IMR-90 (cell line): ENCODE data around the gene SBF2. TPM values are rescaled to one million over a fixed set of nuclear protein-coding genes. Genes with fewer than 3 reads are reported as not detected.

Source experiments
- ATAC-seq: fragments of 200-7000 bp; cut with Tn5 transposase; 2 replicates; pipeline ENCODE4 v1.9.1; 2020; ENCODE audit warnings: low read depth, mild to moderate bottlenecking, moderate library complexity
- BruUV-seq: library from RNA; stranded (reverse); fragments of 400-500 nt; replicated peaks from 2 replicates; lab custom pipeline; 2021; lab: Mats Ljungman, UMichigan
- CTCF ChIA-PET: fragments of 300-600 bp; formaldehyde crosslinking; extraction: SDS; loops from one replicate; lab custom pipeline; 2021; ENCODE audit warnings: antibody characterized with exemption; lab: Yijun Ruan, JAX
- POLR2A ChIA-PET: fragments of 300-600 bp; sonication (Branson Sonifier 250); formaldehyde crosslinking; loops from one replicate; lab custom pipeline; 2022; ENCODE audit warnings: antibody characterized with exemption; ENCODE audit not compliant: unreplicated experiment; lab: Charles Lee
- DNase-seq: peaks from one replicate; pipeline ENCODE4 v3.0.0; 2013
- H2AFZ ChIP-seq: replicated peaks from 2 replicates; pipeline ENCODE3; 2013; ENCODE audit warnings: low read length, mild to moderate bottlenecking; ENCODE audit not compliant: poor library complexity
- H2AK5ac ChIP-seq: 2 replicates; pipeline ENCODE4 v1.6.1; 2013; ENCODE audit warnings: low read depth, low read length, inconsistent platforms
- H2AK9ac ChIP-seq: replicated peaks from 2 replicates; pipeline ENCODE3; 2013; ENCODE audit warnings: mild to moderate bottlenecking, low read depth, low read length, moderate library complexity; ENCODE audit not compliant: poor library complexity
- H2BK120ac ChIP-seq: 2 replicates; pipeline ENCODE4 v1.6.1; 2013; ENCODE audit warnings: low read depth, low read length, inconsistent platforms
- H2BK15ac ChIP-seq: 3 replicates; pipeline ENCODE4 v1.6.1; 2013; ENCODE audit warnings: low read depth, low read length, inconsistent platforms
- H2BK20ac ChIP-seq: 2 replicates; pipeline ENCODE4 v1.6.1; 2013; ENCODE audit warnings: low read depth, mild to moderate bottlenecking, inconsistent platforms, low read length, moderate library complexity
- H2BK5ac ChIP-seq: 2 replicates; pipeline ENCODE4 v1.6.1; 2013; ENCODE audit warnings: mild to moderate bottlenecking, low read depth, low read length, inconsistent platforms; ENCODE audit not compliant: poor library complexity, severe bottlenecking
- H3K14ac ChIP-seq: replicated peaks from 2 replicates; pipeline ENCODE4 v1.6.1; 2013; ENCODE audit warnings: low read depth, low read length, inconsistent platforms
- H3K18ac ChIP-seq: 2 replicates; pipeline ENCODE4 v1.6.1; 2013; ENCODE audit warnings: low read depth, low read length, control low read depth
- H3K23ac ChIP-seq: 2 replicates; pipeline ENCODE4 v1.6.1; 2013; ENCODE audit warnings: low read depth, low read length, inconsistent platforms
- H3K27ac ChIP-seq: 2 replicates; pipeline ENCODE4 v1.5.1; 2013; ENCODE audit warnings: mild to moderate bottlenecking, control low read depth, low read length; ENCODE audit not compliant: insufficient read depth
- H3K27me3 ChIP-seq: 2 replicates; pipeline ENCODE4 v1.6.1; 2013; ENCODE audit warnings: low read length; ENCODE audit not compliant: control insufficient read depth, insufficient read depth
- H3K36me3 ChIP-seq: 2 replicates; pipeline ENCODE4 v1.6.1; 2013; ENCODE audit warnings: low read length, mixed read lengths; ENCODE audit not compliant: control insufficient read depth, insufficient read depth
- H3K4ac ChIP-seq: 2 replicates; pipeline ENCODE4 v1.6.1; 2013; ENCODE audit warnings: low read depth, low read length, inconsistent platforms
- H3K4me1 ChIP-seq: 2 replicates; pipeline ENCODE4 v1.6.1; 2013; ENCODE audit warnings: low read length, mixed read lengths; ENCODE audit not compliant: control insufficient read depth, insufficient read depth
- H3K4me2 ChIP-seq: 2 replicates; pipeline ENCODE4 v1.6.1; 2013; ENCODE audit warnings: low read depth, mild to moderate bottlenecking, control low read depth, low read length, moderate library complexity
- H3K4me3 ChIP-seq: 2 replicates; pipeline ENCODE4 v1.5.1; 2013; ENCODE audit warnings: low read depth, mild to moderate bottlenecking, control low read depth, low read length, moderate library complexity; ENCODE audit not compliant: insufficient read depth
- H3K56ac ChIP-seq: 2 replicates; pipeline ENCODE4 v1.6.1; 2013; ENCODE audit warnings: low read length, inconsistent platforms; ENCODE audit not compliant: insufficient read depth; ENCODE audit errors: extremely low read depth
- H3K79me1 ChIP-seq, 2 experiments: 2 replicates each; pipeline ENCODE4 v1.6.1; 2013; ENCODE audit warnings: low read length in 2 of 2, inconsistent platforms in 1 of 2, low read depth in 1 of 2
- H3K9ac ChIP-seq: 2 replicates; pipeline ENCODE4 v1.6.1; 2013; ENCODE audit warnings: low read depth, low read length, control low read depth
- H3K9me1 ChIP-seq: 2 replicates; pipeline ENCODE4 v1.6.1; 2013; ENCODE audit warnings: low read length, inconsistent platforms; ENCODE audit not compliant: insufficient read depth
- H3K9me3 ChIP-seq: 2 replicates; pipeline ENCODE4 v1.6.1; 2013; ENCODE audit warnings: low read length; ENCODE audit not compliant: control insufficient read depth, insufficient read depth
- H4K20me1 ChIP-seq: 2 replicates; pipeline ENCODE4 v1.6.1; 2013; ENCODE audit warnings: low read length, inconsistent platforms; ENCODE audit not compliant: insufficient read depth
- H4K5ac ChIP-seq: 2 replicates; pipeline ENCODE4 v1.6.1; 2013; ENCODE audit warnings: mild to moderate bottlenecking, low read depth, low read length, control low read depth
- H4K8ac ChIP-seq, 2 experiments: 2 replicates each; pipeline ENCODE4 v1.6.1; 2013; ENCODE audit warnings: low read depth in 2 of 2, low read length in 2 of 2, control low read depth in 1 of 2, inconsistent platforms in 1 of 2
- H4K91ac ChIP-seq: 2 replicates; pipeline ENCODE4 v1.6.1; 2013; ENCODE audit warnings: low read depth, low read length, inconsistent platforms; ENCODE audit not compliant: insufficient read depth
- BHLHE40 ChIP-seq: fragments of 150-350 bp; IDR thresholded peaks from 2 replicates; pipeline ENCODE4 v1.6.1; 2016; ENCODE audit warnings: mild to moderate bottlenecking, low read depth, low read length
- CHD1 ChIP-seq: IDR thresholded peaks from 2 replicates; pipeline ENCODE4 v1.6.1; 2012; ENCODE audit warnings: low read depth, low read length, improper control_type of control experiment
- FOS ChIP-seq: fragments of 150-350 bp; IDR thresholded peaks from 2 replicates; pipeline ENCODE4 v1.6.1; 2016; ENCODE audit warnings: low read depth, low read length
- MAFK ChIP-seq: IDR thresholded peaks from 2 replicates; pipeline ENCODE4 v1.6.1; 2012; ENCODE audit warnings: low read depth, low read length, improper control_type of control experiment
- MAZ ChIP-seq: IDR thresholded peaks from 2 replicates; pipeline ENCODE4 v1.6.1; 2012; ENCODE audit warnings: low read depth, mild to moderate bottlenecking, low read length, improper control_type of control experiment, moderate library complexity, borderline replicate concordance
- POLR2A ChIP-seq: IDR thresholded peaks from 2 replicates; pipeline ENCODE4 v1.6.1; 2012; ENCODE audit warnings: mild to moderate bottlenecking, low read depth, low read length
- RAD21 ChIP-seq: IDR thresholded peaks from 2 replicates; pipeline ENCODE4 v1.6.1; 2012; ENCODE audit warnings: low read length, improper control_type of control experiment
- RCOR1 ChIP-seq: IDR thresholded peaks from 2 replicates; pipeline ENCODE4 v1.6.1; 2012; ENCODE audit warnings: mild to moderate bottlenecking, low read length, improper control_type of control experiment; ENCODE audit not compliant: insufficient replicate concordance
- RFX5 ChIP-seq: IDR thresholded peaks from 2 replicates; pipeline ENCODE4 v1.8.0; 2012; ENCODE audit warnings: low read depth, mild to moderate bottlenecking, low read length, moderate library complexity
- SMC3 ChIP-seq: fragments of 150-350 bp; IDR thresholded peaks from 2 replicates; pipeline ENCODE4 v1.6.1; 2016; ENCODE audit warnings: low read depth, mild to moderate bottlenecking, antibody characterized with exemption, low read length, moderate library complexity
- WGBS, 2 experiments: methylation state at CpG; one replicate each; pipeline versions ENCODE4 v1.1.5 to v1.1.7; 2013; ENCODE audit warnings: missing lambda C conversion rate in 2 of 2; ENCODE audit not compliant: insufficient read length in 1 of 2; ENCODE audit errors: extremely low coverage in 2 of 2; 5-methylcytosine and 5-hydroxymethylcytosine counted together
- dilution Hi-C: fragments of 300-500 bp; cut with HindIII; formaldehyde crosslinking; loops from one replicate; pipeline ENCODE4 v1.14.3; 2018; ENCODE audit warnings: low sequenced_read_pairs; ENCODE audit not compliant: unreplicated experiment
- in situ Hi-C: fragments of 300-500 bp; cut with MboI; formaldehyde crosslinking; loops from 3 replicates; pipeline ENCODE4 v1.14.3; 2019; ENCODE audit warnings: low sequenced_read_pairs, inconsistent platforms, mixed read lengths
- intact Hi-C: fragments of 100-400 bp; cut with micrococcal nuclease; formaldehyde crosslinking; loops from 2 replicates; pipeline ENCODE4 v1.10.0; 2022
- polyA plus RNA-seq, 3 experiments: library from polyadenylated mRNA; depleted of rRNA; stranded (reverse); fragments of >200 nt; gene quantifications; 2 replicates each; pipeline ENCODE4 v1.2.3, GENCODE V29; 2012; ENCODE audit warnings: low replicate concordance in 1 of 3
- total RNA-seq: library from RNA; depleted of rRNA; stranded (reverse); fragments of >200 nt; gene quantifications from 2 replicates; pipeline ENCODE4 v1.2.3, GENCODE V29; 2012
- TF ChIP-seq, protein P1 (sequence below): conservative IDR thresholded peaks from 2 replicates; pipeline ENCODE4 v1.5.1; 2012; ENCODE audit warnings: mild to moderate bottlenecking, low read depth, low read length, improper control_type of control experiment

SBF2 gene
- total and polyA plus RNA-seq, 2 of the 4 experiments (the other 2 are of a cell fraction): 23.8 to 51.8 TPM

GRCh38 chr11:9957072-9957471 is 336.9 kb downstream of the SBF2 start:
- POLR2A ChIA-PET: no interaction called here
- Histone ChIP-seq H3K18ac (peak overlapping the region; percentile 61; the same call in 1 of the 2 replicates), H3K79me1 (peaks cover 4 to 5% of the 10 kb centered on the region in 2 experiments; a peak in 2 of 4 replicates), H2BK120ac (no peak overlapping the region), H4K5ac (peak overlapping the region; percentile 75; the same call in 1 of the 2 replicates), H3K14ac (no peak overlapping the region), H3K36me3 (peaks cover 17% of the 10 kb centered on the region), H3K23ac (no peak overlapping the region), H4K8ac (no peak overlapping the region; a peak in 1 of 4 replicates), H2BK5ac (peak overlapping the region; percentile 22), H2AFZ (no peak overlapping the region), H3K9me3 (no peaks in the 10 kb centered on the region), H4K91ac (no peak overlapping the region; the same call in 1 of the 2 replicates), H2BK20ac (peak overlapping the region; percentile 39; the same call in 1 of the 2 replicates), H3K4ac (no peak overlapping the region), H2AK9ac (no peak overlapping the region), H4K20me1 (no peaks in the 10 kb centered on the region), H3K4me1 (peaks cover 7% of the 10 kb centered on the region; the same call in 1 of the 2 replicates), H3K9me1 (0 out of 2 replicates have a peak, but pooled peaks cover 3% of the 10 kb centered on the region), H3K9ac (no peak overlapping the region), H3K56ac (no peak overlapping the region), H3K4me3 (no peak overlapping the region), H2AK5ac (peak overlapping the region; percentile 67), H3K4me2 (no peak overlapping the region), H3K27ac (no peak overlapping the region), H2BK15ac (peak overlapping the region; percentile 36; the same call in 1 of the 3 replicates), H3K27me3 (no peaks in the 10 kb centered on the region)
- DNase-seq (no peak), ATAC-seq (no peak)
- dilution Hi-C loops (no loop called here), intact Hi-C loops (no loop called here), in situ Hi-C loops (loop anchor here (25.0 kb wide), 1 partner anchor 195 kb away; no protein-coding TSS in a partner anchor)
- TF ChIP-seq MAFK: no peak
- TF ChIP-seq SMC3: no peak
- no peak for TF ChIP-seq RFX5
- no peak for TF ChIP-seq FOS
- no peak for TF ChIP-seq RAD21
- TF ChIP-seq MAZ: no peak
- TF ChIP-seq CHD1: no peak
- TF ChIP-seq, protein P1, sequence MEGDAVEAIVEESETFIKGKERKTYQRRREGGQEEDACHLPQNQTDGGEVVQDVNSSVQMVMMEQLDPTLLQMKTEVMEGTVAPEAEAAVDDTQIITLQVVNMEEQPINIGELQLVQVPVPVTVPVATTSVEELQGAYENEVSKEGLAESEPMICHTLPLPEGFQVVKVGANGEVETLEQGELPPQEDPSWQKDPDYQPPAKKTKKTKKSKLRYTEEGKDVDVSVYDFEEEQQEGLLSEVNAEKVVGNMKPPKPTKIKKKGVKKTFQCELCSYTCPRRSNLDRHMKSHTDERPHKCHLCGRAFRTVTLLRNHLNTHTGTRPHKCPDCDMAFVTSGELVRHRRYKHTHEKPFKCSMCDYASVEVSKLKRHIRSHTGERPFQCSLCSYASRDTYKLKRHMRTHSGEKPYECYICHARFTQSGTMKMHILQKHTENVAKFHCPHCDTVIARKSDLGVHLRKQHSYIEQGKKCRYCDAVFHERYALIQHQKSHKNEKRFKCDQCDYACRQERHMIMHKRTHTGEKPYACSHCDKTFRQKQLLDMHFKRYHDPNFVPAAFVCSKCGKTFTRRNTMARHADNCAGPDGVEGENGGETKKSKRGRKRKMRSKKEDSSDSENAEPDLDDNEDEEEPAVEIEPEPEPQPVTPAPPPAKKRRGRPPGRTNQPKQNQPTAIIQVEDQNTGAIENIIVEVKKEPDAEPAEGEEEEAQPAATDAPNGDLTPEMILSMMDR: no peak
- TF ChIP-seq RCOR1: no peak
- no peak for TF ChIP-seq BHLHE40
- TF ChIP-seq POLR2A: no peak
- CTCF ChIA-PET: interaction anchor here (0.7 kb wide), 1 partner anchor 409 kb away, joined by 3 read pairs; no protein-coding TSS in a partner anchor
- BruUV-seq: no TSS peak
- WGBS, 2 experiments: no CpG with 5 or more reads among the region's 4 CpGs
